Uterus (tissue), 4 donors: ENCODE measurements around the gene TNNC2. TPM values are rescaled to one million over a fixed set of nuclear protein-coding genes. Genes with fewer than 3 reads are reported as not detected.
"Not testable (repeated sequence)": the region's sequence is repeated elsewhere in the genome, so short reads cannot be mapped to it uniquely, and the experiment has no call there.

ENCODE experiments used
- DNase-seq, 2 donors: peaks; one replicate each; pipeline ENCODE4 v3.0.0-alpha.2; 2019 to 2020
- H3K27ac ChIP-seq, 2 donors: fragments of 200-600 bp; sonication (generic); 1 replicate in 1 of 2; 2 replicates in 1 of 2; pipeline ENCODE4 v1.5.1; 2016 to 2018
- H3K27me3 ChIP-seq, 2 donors: fragments of 200-600 bp; sonication (generic); one replicate each; pipeline ENCODE4 v1.5.1; 2018 to 2019; ENCODE audit warnings: control low read depth in 1 of 2
- H3K36me3 ChIP-seq, 2 donors: fragments of 200-600 bp; sonication (generic); one replicate each; pipeline ENCODE4 v1.5.1; 2019; ENCODE audit warnings: control low read depth in 1 of 2
- H3K4me1 ChIP-seq, 2 donors: fragments of 200-600 bp; sonication (generic); one replicate each; pipeline ENCODE4 v1.5.1; 2018 to 2019; ENCODE audit warnings: control low read depth in 1 of 2
- H3K4me3 ChIP-seq, 2 donors: fragments of 200-600 bp; sonication (generic); 1 replicate in 1 of 2; 2 replicates in 1 of 2; pipeline ENCODE4 v1.5.1; 2018 to 2019; ENCODE audit warnings: mild to moderate bottlenecking in 1 of 2
- H3K9me3 ChIP-seq, 2 donors: fragments of 200-600 bp; sonication (generic); one replicate each; pipeline ENCODE4 v1.5.1; 2019; ENCODE audit warnings: control low read depth in 1 of 2
- POLR2A ChIP-seq, 2 donors: fragments of 450-650 bp; IDR thresholded peaks; one replicate each; pipeline ENCODE4 v1.6.1; 2016; ENCODE audit warnings: antibody characterized with exemption in 2 of 2, mild to moderate bottlenecking in 1 of 2, moderate library complexity in 1 of 2
- intact Hi-C: fragments of 100-400 bp; cut with DNase I; formaldehyde crosslinking; loops from one replicate; pipeline ENCODE4 v1.15.1; 2023; ENCODE audit warnings: low total_unique reads
- total RNA-seq, 4 donors: library from RNA; depleted of rRNA in 3 of 4; stranded (reverse); fragments of >200 nt in 3 of 4; gene quantifications; one replicate each; pipeline versions ENCODE4 v1.1.0 to v1.2.4, GENCODE V29; 2014 to 2023
- TF ChIP-seq, protein P1 (sequence below), 4 experiments: fragments of 200-600 bp in 2 of 4; fragments of 450-650 bp in 2 of 4; sonication (generic) in 2 of 4; IDR thresholded peaks; one replicate each; pipeline ENCODE4 v1.5.1; 2016 to 2019; ENCODE audit warnings: antibody characterized with exemption in 4 of 4, mild to moderate bottlenecking in 2 of 4, moderate library complexity in 1 of 4
- donor health status: DM: yes; HTN: yes; CAD: no.

Gene TNNC2
- total RNA-seq, 4 donors from 2014 or later, result 0.59 to 1.3 TPM; not detected in 2

DNA sequence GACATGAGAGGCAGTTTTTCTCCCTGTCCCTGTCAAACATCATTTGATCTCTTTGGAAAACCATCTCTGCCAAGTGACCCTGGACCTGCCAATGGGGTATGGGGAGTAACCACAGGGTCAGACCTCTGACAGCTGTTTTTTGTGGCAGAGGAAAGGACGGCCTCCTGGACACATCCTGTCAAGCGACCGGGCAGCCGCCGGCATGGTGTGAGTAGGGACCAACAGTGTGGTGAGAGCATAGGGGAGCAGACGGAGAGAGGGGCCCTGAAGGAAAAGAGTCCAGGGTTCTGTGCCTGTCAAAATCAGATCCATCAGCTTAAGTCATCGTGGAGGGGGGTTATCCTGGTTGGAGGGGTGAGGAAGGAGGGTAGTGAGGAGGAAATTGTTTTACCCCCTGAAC is 25.3 kb downstream of the TNNC2 start:
- no peaks in the 10 kb centered on the region for H3K9me3 ChIP-seq
- H3K36me3 ChIP-seq, result no peaks in the 10 kb centered on the region
- no peak for DNase-seq
- H3K27me3 ChIP-seq, result no peaks in the 10 kb centered on the region
- intact Hi-C loops, result no loop called here
- H3K4me1 ChIP-seq, result no peaks in the 10 kb centered on the region
- no peak overlapping the region for H3K27ac ChIP-seq
- no peak overlapping the region for H3K4me3 ChIP-seq
- no peak for TF ChIP-seq POLR2A (IDR thresholded peaks at IDR 0.05)
- TF ChIP-seq, protein P1, sequence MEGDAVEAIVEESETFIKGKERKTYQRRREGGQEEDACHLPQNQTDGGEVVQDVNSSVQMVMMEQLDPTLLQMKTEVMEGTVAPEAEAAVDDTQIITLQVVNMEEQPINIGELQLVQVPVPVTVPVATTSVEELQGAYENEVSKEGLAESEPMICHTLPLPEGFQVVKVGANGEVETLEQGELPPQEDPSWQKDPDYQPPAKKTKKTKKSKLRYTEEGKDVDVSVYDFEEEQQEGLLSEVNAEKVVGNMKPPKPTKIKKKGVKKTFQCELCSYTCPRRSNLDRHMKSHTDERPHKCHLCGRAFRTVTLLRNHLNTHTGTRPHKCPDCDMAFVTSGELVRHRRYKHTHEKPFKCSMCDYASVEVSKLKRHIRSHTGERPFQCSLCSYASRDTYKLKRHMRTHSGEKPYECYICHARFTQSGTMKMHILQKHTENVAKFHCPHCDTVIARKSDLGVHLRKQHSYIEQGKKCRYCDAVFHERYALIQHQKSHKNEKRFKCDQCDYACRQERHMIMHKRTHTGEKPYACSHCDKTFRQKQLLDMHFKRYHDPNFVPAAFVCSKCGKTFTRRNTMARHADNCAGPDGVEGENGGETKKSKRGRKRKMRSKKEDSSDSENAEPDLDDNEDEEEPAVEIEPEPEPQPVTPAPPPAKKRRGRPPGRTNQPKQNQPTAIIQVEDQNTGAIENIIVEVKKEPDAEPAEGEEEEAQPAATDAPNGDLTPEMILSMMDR (IDR thresholded peaks at IDR 0.05), result no peak

DNA sequence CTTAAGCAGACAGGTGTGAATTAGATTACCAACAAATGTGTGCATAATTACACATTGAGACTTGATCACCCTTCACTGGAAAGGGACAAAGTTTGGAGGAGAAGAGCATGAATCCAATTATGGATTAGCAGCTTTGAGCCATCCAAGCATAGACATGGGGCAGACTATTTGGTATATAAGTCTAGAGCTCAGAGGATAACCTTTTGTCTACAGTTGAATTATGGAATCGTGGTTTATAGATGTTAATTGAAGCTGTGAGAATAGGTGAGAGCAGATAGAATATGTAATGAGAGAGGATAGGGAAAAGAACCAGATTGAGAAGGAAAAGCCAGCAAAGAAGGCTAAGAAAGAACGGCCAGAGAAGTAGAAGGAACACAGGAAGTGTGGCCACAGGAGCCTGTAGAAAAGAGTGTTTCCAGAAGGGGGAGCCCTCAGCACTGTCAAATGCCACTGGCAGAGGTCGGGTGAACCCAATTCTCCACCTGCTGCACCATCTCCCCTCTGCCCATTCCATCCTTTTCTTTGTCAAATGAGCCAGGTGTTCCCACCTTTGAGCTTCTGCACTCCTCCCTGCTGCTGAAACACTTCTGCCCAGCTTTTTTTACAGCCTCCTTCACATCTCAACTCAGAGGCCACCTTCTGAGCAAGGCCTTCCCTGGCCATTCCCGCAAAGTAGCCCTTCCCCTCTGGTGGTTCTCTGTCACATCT is 28.0 kb downstream of the TNNC2 start:
- Histone ChIP-seq H3K27me3 (no peaks in the 10 kb centered on the region), H3K9me3 (no peaks in the 10 kb centered on the region), H3K36me3 (no peaks in the 10 kb centered on the region), H3K4me1 (no peaks in the 10 kb centered on the region), H3K27ac (peak overlapping the region in 1 of 2 donors; percentile 49), H3K4me3 (no peak overlapping the region)
- peak; percentile 51 to 69 for DNase-seq
- TF ChIP-seq, protein P1 (IDR thresholded peaks at IDR 0.05), result peak; percentile 57 to 66 (median 63)
- TF ChIP-seq POLR2A (IDR thresholded peaks at IDR 0.05), result no peak
- intact Hi-C loops, result no loop called here

DNA sequence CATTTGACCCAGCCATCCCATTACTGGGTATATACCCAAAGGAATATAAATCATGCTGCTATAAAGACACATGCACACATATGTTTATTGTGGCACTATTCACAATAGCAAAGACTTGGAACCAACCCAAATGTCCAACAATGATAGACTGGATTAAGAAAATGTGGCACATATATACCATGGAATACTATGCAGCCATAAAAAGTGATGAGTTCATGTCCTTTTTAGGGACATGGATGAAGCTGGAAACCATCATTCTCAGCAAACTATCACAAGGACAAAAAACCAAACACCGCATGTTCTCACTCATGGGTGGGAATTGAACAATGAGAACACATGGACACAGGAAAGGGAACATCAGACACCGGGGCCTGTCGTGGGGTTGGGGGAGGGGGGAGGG is 29.2 kb downstream of the TNNC2 start:
- H3K27me3 ChIP-seq, H3K9me3 ChIP-seq, H3K27ac ChIP-seq, H3K4me1 ChIP-seq, intact Hi-C loops, H3K4me3 ChIP-seq, H3K36me3 ChIP-seq, DNase-seq: not testable (repeated sequence)

DNA sequence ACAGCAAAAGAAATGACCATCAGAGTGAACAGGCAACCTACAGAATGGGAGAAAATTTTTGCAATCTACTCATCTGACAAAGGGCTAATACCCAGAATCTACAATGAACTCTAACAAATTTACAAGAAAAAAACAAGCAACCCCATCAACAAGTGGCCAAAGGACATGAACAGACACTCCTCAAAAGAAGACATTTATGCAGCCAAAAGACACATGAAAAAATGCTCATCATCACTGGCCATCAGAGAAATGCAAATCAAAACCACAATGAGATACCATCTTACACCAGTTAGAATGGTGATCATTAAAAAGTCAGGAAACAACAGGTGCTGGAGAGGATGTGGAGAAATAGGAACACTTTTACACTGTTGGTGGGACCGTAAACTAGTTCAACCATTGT is 29.6 kb downstream of the TNNC2 start:
- intact Hi-C loops, H3K4me1 ChIP-seq, DNase-seq, H3K4me3 ChIP-seq, H3K27me3 ChIP-seq, H3K9me3 ChIP-seq, H3K36me3 ChIP-seq, H3K27ac ChIP-seq: not testable (repeated sequence)

DNA sequence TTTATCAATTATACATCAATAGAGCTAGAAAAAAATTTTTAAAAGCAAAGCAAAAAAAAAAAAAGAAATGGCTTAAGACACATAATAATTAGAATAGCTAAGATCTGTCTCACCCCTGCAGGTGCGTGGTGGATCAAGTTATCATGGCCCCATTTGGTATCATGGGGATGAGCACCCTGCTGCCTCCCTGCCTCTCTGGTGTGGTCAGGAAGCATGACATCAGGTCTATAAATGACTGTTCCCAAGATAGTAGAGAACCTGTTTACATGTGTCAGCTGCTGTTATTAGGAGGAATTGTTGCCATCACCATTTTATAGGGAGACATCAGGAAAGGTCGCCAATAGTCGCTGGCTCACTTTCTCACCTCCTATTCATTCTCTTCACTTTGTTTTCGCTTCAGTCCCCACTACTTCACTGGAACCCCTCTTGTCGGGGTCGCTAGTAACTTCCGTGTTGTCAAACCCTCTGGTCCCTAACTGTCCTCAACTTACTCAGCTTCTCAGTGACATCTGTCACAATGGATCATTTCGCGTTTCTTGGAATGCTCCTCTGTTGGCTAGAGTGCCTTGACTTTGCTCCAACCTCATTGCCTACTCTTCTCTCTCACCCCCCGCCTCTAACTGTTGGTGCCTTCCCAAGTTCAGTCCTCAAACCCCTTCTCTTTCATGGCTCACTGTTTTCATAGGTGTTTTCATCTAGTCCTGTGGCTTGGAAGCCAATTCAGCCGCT is 30.6 kb downstream of the TNNC2 start:
- Histone ChIP-seq H3K4me3 (no peak overlapping the region), H3K27ac (no peak overlapping the region), H3K9me3 (no peaks in the 10 kb centered on the region), H3K36me3 (no peaks in the 10 kb centered on the region), H3K4me1 (no peaks in the 10 kb centered on the region), H3K27me3 (no peaks in the 10 kb centered on the region)
- intact Hi-C loops, result no loop called here
- no peak for DNase-seq
- no peak for TF ChIP-seq POLR2A (IDR thresholded peaks at IDR 0.05)
- TF ChIP-seq, protein P1 (IDR thresholded peaks at IDR 0.05), result no peak

- H3K27ac ChIP-seq, result peak overlapping the region; percentile 80 to 95
- no peak for DNase-seq
- no peaks in the 10 kb centered on the region for H3K9me3 ChIP-seq
- H3K4me1 ChIP-seq, result no peaks in the 10 kb centered on the region
- intact Hi-C loops, result no loop called here
- H3K27me3 ChIP-seq, result no peaks in the 10 kb centered on the region
- no peak for TF ChIP-seq POLR2A (IDR thresholded peaks at IDR 0.05)
- TF ChIP-seq, protein P1 (IDR thresholded peaks at IDR 0.05), result no peak
- H3K36me3 ChIP-seq, result no peaks in the 10 kb centered on the region
- peak overlapping the region; percentile 62 to 97 for H3K4me3 ChIP-seq
Observed at GRCh38 chr20:45792317-45793118, 34.6 kb downstream of the TNNC2 start.
